GM12878 (cell line): Measurements from ENCODE around the gene TSPAN15. TPM values are rescaled to one million over a fixed set of nuclear protein-coding genes. Genes with fewer than 3 reads are reported as not detected.

Experiments used
- ATAC-seq: fragments of 200-7000 bp; cut with Tn5 transposase; 3 replicates; pipeline ENCODE4 v1.9.1; 2020; ENCODE audit warnings: mild to moderate bottlenecking, moderate library complexity
- BruUV-seq: library from RNA; stranded (reverse); fragments of 400-500 nt; replicated peaks from 2 replicates; lab custom pipeline; 2021; lab: Mats Ljungman, UMichigan
- CTCF ChIA-PET: fragments of 300-600 bp; sonication (Branson Sonifier 250); formaldehyde crosslinking; extraction: SDS; loops from one replicate; lab custom pipeline; 2021; ENCODE audit warnings: inconsistent platforms; lab: Yijun Ruan, JAX
- POLR2A ChIA-PET: fragments of 350-600 bp; formaldehyde crosslinking; extraction: SDS; loops from one replicate; lab custom pipeline; 2021; ENCODE audit warnings: inconsistent platforms; lab: Charles Lee
- RAD21 ChIA-PET: fragments of 300-600 bp; sonication (Branson Sonifier 250); formaldehyde crosslinking; loops from one replicate; lab custom pipeline; 2023; ENCODE audit warnings: antibody characterized with exemption; ENCODE audit not compliant: unreplicated experiment; lab: Charles Lee
- SMC1A ChIA-PET: fragments of 300-600 bp; sonication (Branson Sonifier 250); formaldehyde crosslinking; loops from one replicate; lab custom pipeline; 2023; ENCODE audit not compliant: unreplicated experiment, uncharacterized antibody; lab: Charles Lee
- DNase-seq: peaks from one replicate; pipeline ENCODE4 v3.0.0-alpha.2; 2011; ENCODE audit warnings: low read depth, low spot score
- FAIRE-seq: peaks from 3 replicates; lab custom pipeline; 2011; peaks lifted over from hg19 to GRCh38; lab: Jason Lieb, UNC
- H2AFZ ChIP-seq: 2 replicates; pipeline ENCODE4 v1.6.0; 2011; ENCODE audit warnings: low read depth, low read length, control low read depth; ENCODE audit not compliant: control insufficient read depth
- H3K27ac ChIP-seq: 2 replicates; pipeline ENCODE4 v1.5.1; 2011; ENCODE audit warnings: control low read depth; ENCODE audit not compliant: control insufficient read depth, insufficient read depth
- H3K27me3 ChIP-seq, 2 experiments: replicated peaks in 1 of 2; 2 replicates each; pipeline versions ENCODE4 v1.6.0 to v1.6.1; 2011; ENCODE audit warnings: low read length in 1 of 2; ENCODE audit not compliant: control insufficient read depth in 2 of 2, insufficient read depth in 2 of 2
- H3K36me3 ChIP-seq, 2 experiments: 2 replicates each; pipeline ENCODE4 v1.5.1; 2011; ENCODE audit warnings: low read length in 1 of 2; ENCODE audit not compliant: control insufficient read depth in 2 of 2, insufficient read depth in 2 of 2
- H3K4me1 ChIP-seq: 2 replicates; pipeline ENCODE4 v1.6.1; 2011; ENCODE audit warnings: mild to moderate bottlenecking, low read length, moderate library complexity, mixed read lengths; ENCODE audit not compliant: control insufficient read depth, insufficient read depth
- H3K4me2 ChIP-seq: 2 replicates; pipeline ENCODE4 v1.6.0; 2011; ENCODE audit warnings: control low read depth; ENCODE audit not compliant: control insufficient read depth, insufficient read depth
- H3K4me3 ChIP-seq: fragments of 200-600 bp; sonication (generic); 2 replicates; pipeline ENCODE4 v1.5.1; 2016
- H3K79me2 ChIP-seq: 2 replicates; pipeline ENCODE4 v1.6.0; 2011; ENCODE audit warnings: low read length; ENCODE audit not compliant: control insufficient read depth, insufficient read depth
- H3K9ac ChIP-seq: 2 replicates; pipeline ENCODE4 v1.8.0; 2011; ENCODE audit warnings: low read length, control low read depth, mixed read lengths; ENCODE audit not compliant: control insufficient read depth, insufficient read depth
- H3K9me3 ChIP-seq: replicated peaks from 3 replicates; pipeline ENCODE4 v1.5.1; 2011; ENCODE audit warnings: mild to moderate bottlenecking, low read length; ENCODE audit not compliant: control insufficient read depth, insufficient read depth
- H4K20me1 ChIP-seq: 2 replicates; pipeline ENCODE4 v1.6.0; 2011; ENCODE audit not compliant: control insufficient read depth, insufficient read depth
- CBX5 ChIP-seq: sonication (generic); IDR thresholded peaks from 2 replicates; pipeline ENCODE4 v1.6.1; 2016; ENCODE audit warnings: low read depth, moderate library complexity, mild to moderate bottlenecking, inconsistent platforms
- DPF2 ChIP-seq: fragments of 450-650 bp; IDR thresholded peaks from 2 replicates; pipeline ENCODE4 v1.6.1; 2017; ENCODE audit warnings: mild to moderate bottlenecking
- ETV6 ChIP-seq, 2 experiments: fragments of 450-650 bp in 1 of 2; IDR thresholded peaks in 1 of 2; conservative IDR thresholded peaks in 1 of 2; 2 replicates each; pipeline ENCODE4 v1.6.1; 2014; ENCODE audit warnings: antibody characterized with exemption in 1 of 2, borderline replicate concordance in 1 of 2, low read depth in 1 of 2, mild to moderate bottlenecking in 1 of 2, moderate library complexity in 1 of 2
- JUND ChIP-seq: IDR thresholded peaks from 2 replicates; pipeline ENCODE4 v1.6.1; 2012; ENCODE audit warnings: low read depth, mild to moderate bottlenecking, low read length, improper control_type of control experiment, moderate library complexity
- NFYA ChIP-seq: IDR thresholded peaks from 2 replicates; pipeline ENCODE4 v1.6.1; 2011; ENCODE audit warnings: low read depth, mild to moderate bottlenecking, low read length, improper control_type of control experiment, borderline replicate concordance
- NR2C1 ChIP-seq: fragments of 450-650 bp; IDR thresholded peaks from 2 replicates; pipeline ENCODE4 v1.6.1; 2017; ENCODE audit warnings: antibody characterized with exemption, mild to moderate bottlenecking, moderate library complexity
- NR2F1 ChIP-seq: fragments of 450-650 bp; conservative IDR thresholded peaks from 2 replicates; pipeline ENCODE4 v1.6.1; 2017; ENCODE audit warnings: mild to moderate bottlenecking
- NRF1 ChIP-seq: conservative IDR thresholded peaks from 2 replicates; pipeline ENCODE4 v1.6.1; 2011; ENCODE audit warnings: mild to moderate bottlenecking, low read depth, low read length, improper control_type of control experiment
- POLR2A ChIP-seq: IDR thresholded peaks from 2 replicates; pipeline ENCODE4 v1.6.1; 2011; ENCODE audit warnings: low read depth, mild to moderate bottlenecking, low read length
- RUNX3 ChIP-seq: IDR thresholded peaks from 2 replicates; pipeline ENCODE4 v1.6.1; 2012; ENCODE audit warnings: low read length, inconsistent platforms
- TCF7 ChIP-seq: IDR thresholded peaks from 2 replicates; pipeline ENCODE4 v1.6.1; 2014; ENCODE audit warnings: antibody characterized with exemption, borderline replicate concordance
- YY1 ChIP-seq: IDR thresholded peaks from 2 replicates; pipeline ENCODE4 v1.6.1; 2011; ENCODE audit warnings: low read depth, mild to moderate bottlenecking, low read length
- ZBED1 ChIP-seq: IDR thresholded peaks from 2 replicates; pipeline ENCODE4 v1.6.1; 2016; ENCODE audit warnings: borderline replicate concordance
- WGBS: methylation state at CpG from one replicate; pipeline ENCODE4 v1.1.6; 2016; ENCODE audit warnings: low lambda C conversion rate; ENCODE audit not compliant: insufficient replicate concordance, insufficient coverage; ENCODE audit errors: missing lambda C conversion rate; 5-methylcytosine and 5-hydroxymethylcytosine counted together
- in situ Hi-C: fragments of 300-500 bp; cut with MboI; formaldehyde crosslinking; loops from 9 replicates; pipeline ENCODE4 v1.14.3; 2018; ENCODE audit warnings: mixed read lengths
- intact Hi-C: fragments of 100-400 bp; cut with micrococcal nuclease; formaldehyde crosslinking; loops from one replicate; pipeline ENCODE4 v1.14.2; 2022; ENCODE audit not compliant: unreplicated experiment
- polyA plus RNA-seq, 11 experiments: library from polyadenylated mRNA; depleted of rRNA in 4 of 11; unstranded in 6 of 11; stranded (reverse) in 5 of 11; fragments of >200 nt; fragmentation: Nextera tagmentation in 4 of 11; fragmentation: Illumina TruSeq in 1 of 11; extraction: Ambion mirVana in 4 of 11; extraction: Trizol in 1 of 11; gene quantifications; 1 replicate in 1 of 11; 2 replicates in 10 of 11; pipeline versions ENCODE4 v1.2.1 to v1.2.3, GENCODE V29; 2011 to 2016; ENCODE audit warnings: inconsistent platforms in 2 of 11, missing spikeins in 2 of 11, low read depth in 1 of 11
- total RNA-seq, 4 experiments: library from RNA; depleted of rRNA in 3 of 4; stranded (reverse); fragments of >200 nt in 3 of 4; fragmentation: Illumina TruSeq in 1 of 4; extraction: Trizol in 1 of 4; gene quantifications; 2 replicates each; pipeline versions ENCODE4 v1.2.1 to v1.2.3, GENCODE V29; 2013 to 2021
- TF ChIP-seq, protein P1 (sequence below): fragments of 150-350 bp; IDR thresholded peaks from 2 replicates; pipeline ENCODE4 v1.6.1; 2016; ENCODE audit warnings: low read depth, low read length
- TF ChIP-seq, protein P2 (sequence below): fragments of 150-350 bp; IDR thresholded peaks from 2 replicates; pipeline ENCODE4 v1.6.1; 2014; ENCODE audit warnings: mild to moderate bottlenecking, low read depth, low read length

The TSPAN15 gene
- total and polyA plus RNA-seq, 10 of the 15 experiments (the other 5 are each of a cell fraction or from before 2014, with no cell fraction given) = 1.3 to 8.5 (median 2.4) TPM; not detected in 2

DNA sequence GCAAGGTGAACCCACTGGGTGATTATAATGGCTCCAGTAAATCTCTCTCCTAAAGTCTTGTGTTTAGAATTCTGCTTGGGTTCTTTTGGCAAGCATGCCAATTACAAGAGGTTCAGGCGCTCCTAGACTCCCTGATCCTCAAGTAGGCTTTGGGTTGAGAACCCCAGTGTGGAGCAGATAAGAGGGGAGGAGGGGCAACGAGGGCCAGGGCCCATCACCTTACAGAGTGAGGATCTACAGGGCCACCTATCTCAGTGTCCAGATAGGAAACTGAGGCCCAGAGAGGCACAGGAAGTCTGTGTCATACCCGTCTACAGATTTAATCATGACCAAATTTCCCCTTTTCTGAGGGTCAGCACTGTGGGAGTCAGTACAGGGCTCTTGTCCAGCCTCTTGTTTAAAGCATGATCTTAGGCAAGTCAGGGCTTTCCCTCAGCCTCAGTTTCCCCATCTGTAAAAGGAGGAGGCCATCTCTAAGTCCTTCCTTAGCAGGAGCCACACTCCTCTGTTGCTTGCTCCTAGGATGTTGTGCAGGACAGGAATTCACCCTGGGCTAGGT is 39.0 kb upstream of the TSPAN15 start:
- H2AFZ ChIP-seq = no peak overlapping the region
- no peak overlapping the region for H3K27ac ChIP-seq
- SMC1A ChIA-PET = no interaction called here
- no peak for TF ChIP-seq NFYA
- TF ChIP-seq RUNX3 = no peak
- TF ChIP-seq NR2F1 = no peak
- no peak for TF ChIP-seq NRF1
- no peak for TF ChIP-seq ZBED1
- TF ChIP-seq ETV6 (conservative IDR thresholded peaks at IDR 0.05 in 1 of 2, IDR thresholded peaks at IDR 0.05 in 1 of 2; ENCODE audit: borderline replicate concordance in 1 of 2, low read depth in 1 of 2) = no peak
- TF ChIP-seq TCF7 = no peak
- TF ChIP-seq YY1 = no peak
- TF ChIP-seq, protein P1, sequence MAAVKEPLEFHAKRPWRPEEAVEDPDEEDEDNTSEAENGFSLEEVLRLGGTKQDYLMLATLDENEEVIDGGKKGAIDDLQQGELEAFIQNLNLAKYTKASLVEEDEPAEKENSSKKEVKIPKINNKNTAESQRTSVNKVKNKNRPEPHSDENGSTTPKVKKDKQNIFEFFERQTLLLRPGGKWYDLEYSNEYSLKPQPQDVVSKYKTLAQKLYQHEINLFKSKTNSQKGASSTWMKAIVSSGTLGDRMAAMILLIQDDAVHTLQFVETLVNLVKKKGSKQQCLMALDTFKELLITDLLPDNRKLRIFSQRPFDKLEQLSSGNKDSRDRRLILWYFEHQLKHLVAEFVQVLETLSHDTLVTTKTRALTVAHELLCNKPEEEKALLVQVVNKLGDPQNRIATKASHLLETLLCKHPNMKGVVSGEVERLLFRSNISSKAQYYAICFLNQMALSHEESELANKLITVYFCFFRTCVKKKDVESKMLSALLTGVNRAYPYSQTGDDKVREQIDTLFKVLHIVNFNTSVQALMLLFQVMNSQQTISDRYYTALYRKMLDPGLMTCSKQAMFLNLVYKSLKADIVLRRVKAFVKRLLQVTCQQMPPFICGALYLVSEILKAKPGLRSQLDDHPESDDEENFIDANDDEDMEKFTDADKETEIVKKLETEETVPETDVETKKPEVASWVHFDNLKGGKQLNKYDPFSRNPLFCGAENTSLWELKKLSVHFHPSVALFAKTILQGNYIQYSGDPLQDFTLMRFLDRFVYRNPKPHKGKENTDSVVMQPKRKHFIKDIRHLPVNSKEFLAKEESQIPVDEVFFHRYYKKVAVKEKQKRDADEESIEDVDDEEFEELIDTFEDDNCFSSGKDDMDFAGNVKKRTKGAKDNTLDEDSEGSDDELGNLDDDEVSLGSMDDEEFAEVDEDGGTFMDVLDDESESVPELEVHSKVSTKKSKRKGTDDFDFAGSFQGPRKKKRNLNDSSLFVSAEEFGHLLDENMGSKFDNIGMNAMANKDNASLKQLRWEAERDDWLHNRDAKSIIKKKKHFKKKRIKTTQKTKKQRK = no peak
- TF ChIP-seq, protein P2, sequence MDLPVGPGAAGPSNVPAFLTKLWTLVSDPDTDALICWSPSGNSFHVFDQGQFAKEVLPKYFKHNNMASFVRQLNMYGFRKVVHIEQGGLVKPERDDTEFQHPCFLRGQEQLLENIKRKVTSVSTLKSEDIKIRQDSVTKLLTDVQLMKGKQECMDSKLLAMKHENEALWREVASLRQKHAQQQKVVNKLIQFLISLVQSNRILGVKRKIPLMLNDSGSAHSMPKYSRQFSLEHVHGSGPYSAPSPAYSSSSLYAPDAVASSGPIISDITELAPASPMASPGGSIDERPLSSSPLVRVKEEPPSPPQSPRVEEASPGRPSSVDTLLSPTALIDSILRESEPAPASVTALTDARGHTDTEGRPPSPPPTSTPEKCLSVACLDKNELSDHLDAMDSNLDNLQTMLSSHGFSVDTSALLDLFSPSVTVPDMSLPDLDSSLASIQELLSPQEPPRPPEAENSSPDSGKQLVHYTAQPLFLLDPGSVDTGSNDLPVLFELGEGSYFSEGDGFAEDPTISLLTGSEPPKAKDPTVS = no peak
- TF ChIP-seq POLR2A = no peak
- TF ChIP-seq JUND = no peak
- TF ChIP-seq NR2C1 = no peak
- TF ChIP-seq DPF2 = no peak
- TF ChIP-seq CBX5 = no peak
- no peaks in the 10 kb centered on the region; a peak in 1 of 4 replicates for H3K27me3 ChIP-seq
- H3K4me2 ChIP-seq = no peak overlapping the region
- H3K9ac ChIP-seq = no peak overlapping the region
- no peak for ATAC-seq
- DNase-seq = no peak
- 30% methylated on average over 3 of the region's 3 CpGs for WGBS
- H3K4me1 ChIP-seq = peaks cover 16% of the 10 kb centered on the region
- no peak for FAIRE-seq
- RAD21 ChIA-PET = no interaction called here
- CTCF ChIA-PET = interaction anchor here (0.8 to 2.4 kb wide), 4 partner anchors 13 to 175 kb away, joined by 3 to 9 read pairs (median 3); no protein-coding TSS in a partner anchor
- no peaks in the 10 kb centered on the region for H3K9me3 ChIP-seq
- intact Hi-C loops = no loop called here
- BruUV-seq = no TSS peak
- H3K4me3 ChIP-seq = no peak overlapping the region
- in situ Hi-C loops = loop anchor here (5.0 to 10.0 kb wide), 2 partner anchors 95 to 222 kb away; partner anchors contain the start of gene FAM241B
- POLR2A ChIA-PET = no interaction called here
- no peaks in the 10 kb centered on the region for H3K79me2 ChIP-seq
- H3K36me3 ChIP-seq = no peaks in the 10 kb centered on the region
- no peaks in the 10 kb centered on the region for H4K20me1 ChIP-seq
